GM18873 (cell line): ENCODE data around the gene PSMF1.

ENCODE experiments used
- ATAC-seq: cut with Tn5 transposase; IDR thresholded peaks from one replicate; pipeline ENCODE4 v1.9.1; 2021; ENCODE audit warnings: mild to moderate bottlenecking, moderate library complexity, moderate number of reproducible peaks; ENCODE audit not compliant: unreplicated experiment, low FRiP score

PSMF1 gene

DNA sequence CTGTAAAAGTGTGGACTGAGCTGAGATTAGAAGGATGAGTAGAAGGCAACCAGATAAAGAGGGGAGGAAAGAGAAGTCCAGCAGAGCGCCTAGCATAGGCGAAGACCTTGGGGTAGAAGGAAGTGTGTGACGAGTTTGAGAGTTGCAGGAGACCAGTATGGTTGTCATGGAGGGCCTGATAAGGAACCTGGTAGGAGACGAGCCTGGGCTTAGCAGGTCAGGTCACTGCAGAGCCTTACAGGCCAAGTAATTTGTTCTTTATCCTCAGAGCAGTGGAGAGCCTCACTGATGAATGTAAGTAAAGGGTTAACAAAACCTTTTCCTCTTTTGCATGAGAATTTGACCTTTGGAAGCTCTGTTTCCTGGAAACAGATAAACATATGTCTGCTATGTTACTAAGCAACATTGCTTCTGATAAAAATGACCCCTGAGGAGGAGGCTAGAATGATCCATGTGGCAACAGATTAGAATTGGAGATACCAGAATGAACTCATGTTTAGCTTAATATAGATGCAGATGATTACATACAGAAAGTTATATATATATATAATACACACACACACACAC is 69.3 kb downstream of the PSMF1 start:
- no peak for ATAC-seq

DNA sequence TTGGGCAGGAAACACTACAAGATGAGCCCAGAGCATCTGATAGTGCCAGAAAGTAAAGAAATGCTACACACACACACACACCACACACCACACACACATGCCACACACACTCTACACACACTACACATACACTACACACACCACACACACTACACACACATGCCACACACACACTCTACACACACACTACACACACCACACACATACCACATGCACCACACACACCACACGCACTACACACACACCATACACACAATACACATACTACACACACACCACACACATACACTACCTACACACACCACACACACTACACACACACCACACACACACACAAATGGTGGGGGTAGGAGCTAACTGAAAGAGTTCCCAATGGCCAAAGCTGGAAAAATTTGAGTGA is 69.9 kb downstream of the PSMF1 start:
- no peak for ATAC-seq

DNA sequence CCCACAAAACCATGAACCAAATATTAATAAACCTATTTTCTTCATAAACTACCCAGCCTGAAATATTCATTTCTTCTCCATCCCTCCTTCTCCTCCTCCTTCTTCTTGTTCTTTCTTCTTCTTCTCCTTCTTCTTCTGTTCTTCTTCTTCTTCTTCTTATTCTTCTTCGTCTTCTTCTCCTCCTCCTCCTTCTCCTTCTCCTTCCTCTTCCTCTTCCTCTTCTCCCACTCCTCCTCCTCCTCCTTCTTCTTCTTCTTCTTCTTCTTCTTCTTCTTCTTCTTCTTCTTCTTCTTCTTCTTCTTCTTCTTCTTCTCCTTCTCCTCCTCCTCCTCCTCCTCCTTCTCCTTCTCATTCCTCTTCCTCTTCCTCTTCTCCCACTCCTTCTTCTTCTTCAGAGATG is 71.4 kb downstream of the PSMF1 start:
- ATAC-seq = no peak

DNA sequence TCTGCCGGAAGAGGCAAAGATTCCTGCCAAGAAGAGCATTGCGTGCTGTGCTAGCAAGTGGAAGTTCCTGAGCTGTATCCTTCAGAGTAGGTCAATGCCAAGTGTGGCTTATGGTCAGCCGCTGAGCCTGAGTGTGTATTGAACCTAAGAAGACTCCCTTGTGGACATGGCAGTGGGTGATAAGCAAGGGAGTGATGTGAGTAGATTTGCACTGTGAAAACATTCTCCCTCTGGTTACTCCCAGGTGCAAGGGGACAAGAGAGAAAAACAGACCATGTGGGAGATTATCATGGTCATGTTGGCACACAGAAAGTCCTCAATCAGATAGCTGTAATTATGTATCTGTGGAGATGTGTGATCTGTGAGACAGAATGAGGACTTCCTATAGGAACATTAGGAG is 72.4 kb downstream of the PSMF1 start:
- ATAC-seq = no peak

DNA sequence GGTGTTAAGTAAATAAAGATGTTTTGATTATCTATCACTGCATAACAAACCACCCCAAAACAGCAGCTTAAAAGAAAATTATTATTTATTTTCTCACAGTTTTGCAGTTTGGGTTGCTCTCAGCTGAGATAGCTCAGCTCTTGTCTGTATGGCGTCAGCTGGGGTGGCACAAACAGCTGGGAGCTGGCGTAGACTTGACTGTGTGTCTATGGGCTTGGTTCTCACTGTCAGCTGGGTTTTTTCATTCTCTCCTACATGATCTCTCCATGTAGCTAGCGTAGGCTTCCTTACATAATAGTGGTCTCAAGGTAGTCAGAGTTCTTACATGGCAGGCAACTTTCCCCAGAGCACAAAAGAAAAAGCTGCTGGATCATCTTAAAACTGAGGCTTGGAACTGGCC is 72.9 kb downstream of the PSMF1 start:
- no peak for ATAC-seq

DNA sequence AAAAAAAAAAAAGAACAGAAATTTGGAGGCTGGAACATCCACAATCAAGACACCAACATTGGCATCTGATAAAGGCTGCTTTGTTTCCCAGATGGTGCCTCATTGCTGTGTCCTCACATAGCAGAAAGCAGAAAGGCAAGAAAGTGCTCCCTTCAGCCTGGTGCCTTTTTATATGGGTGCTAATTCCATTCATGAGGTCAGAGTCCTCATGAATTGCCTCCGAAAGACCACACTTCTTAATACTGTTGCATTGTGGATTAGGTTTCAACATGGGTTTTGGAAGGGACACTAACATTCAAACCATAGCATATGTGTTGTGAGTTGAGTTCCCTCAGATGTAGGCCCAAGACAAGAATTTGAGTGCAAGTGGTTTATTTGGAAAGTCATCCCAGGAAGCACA is 76.8 kb downstream of the PSMF1 start:
- ATAC-seq = no peak

DNA sequence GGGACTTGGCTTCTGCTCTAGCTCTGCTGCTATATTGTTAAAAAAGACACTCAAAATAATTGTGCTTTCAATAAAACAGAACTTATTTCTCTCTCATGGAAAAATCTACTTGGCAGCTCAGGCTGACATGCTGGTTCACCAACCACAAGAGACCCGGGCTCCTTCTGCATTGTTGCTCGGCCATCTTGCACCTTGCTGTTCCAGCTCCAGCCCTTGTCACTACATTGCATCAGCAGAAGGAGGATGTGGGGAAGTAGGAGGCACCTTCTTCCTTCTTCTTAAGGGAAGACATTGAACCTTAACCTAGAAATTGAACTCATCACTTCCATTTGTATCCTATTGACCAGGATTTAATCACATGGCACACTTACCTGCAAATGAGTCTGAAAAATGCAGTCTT is 78.2 kb downstream of the PSMF1 start:
- ATAC-seq = no peak

DNA sequence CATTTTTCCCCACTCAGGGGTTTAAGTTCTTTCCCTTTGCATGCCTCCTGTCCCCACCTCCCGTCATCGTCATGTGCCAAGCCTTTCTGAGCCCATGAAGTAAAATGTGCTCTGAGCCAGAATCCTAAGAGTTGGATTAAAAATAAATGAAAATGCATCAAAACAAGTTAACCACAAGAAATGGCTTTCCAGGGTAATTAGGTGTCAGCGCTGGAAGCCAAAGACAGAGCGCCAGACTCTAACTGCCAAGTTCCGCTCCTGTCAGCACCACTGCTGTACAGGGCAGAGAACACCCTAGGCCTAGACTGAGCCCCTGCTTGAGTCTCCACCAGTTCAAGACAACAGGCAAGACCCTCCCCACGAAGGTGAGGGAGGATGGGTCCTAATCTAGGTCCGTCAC is 79.4 kb downstream of the PSMF1 start:
- ATAC-seq = no peak

DNA sequence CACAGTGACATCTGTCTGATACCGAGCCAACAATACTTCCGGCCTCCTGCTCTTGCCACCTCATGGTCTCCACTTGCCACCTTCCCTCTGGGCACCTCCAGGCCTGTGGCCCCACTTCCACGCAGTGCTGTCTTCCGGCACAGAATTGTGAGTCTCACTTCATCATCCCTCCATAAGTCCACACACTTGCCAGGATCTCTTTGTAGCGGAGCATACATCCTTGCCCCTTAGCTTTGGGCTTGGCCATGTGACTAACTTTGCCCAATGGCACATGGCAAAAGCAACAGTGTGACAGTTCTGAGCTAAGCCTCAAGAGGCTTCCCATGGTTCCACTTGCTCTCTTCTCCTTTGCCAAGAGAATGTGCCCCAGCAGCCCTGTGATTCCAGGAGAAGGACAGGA is 80.3 kb downstream of the PSMF1 start:
- no peak for ATAC-seq

DNA sequence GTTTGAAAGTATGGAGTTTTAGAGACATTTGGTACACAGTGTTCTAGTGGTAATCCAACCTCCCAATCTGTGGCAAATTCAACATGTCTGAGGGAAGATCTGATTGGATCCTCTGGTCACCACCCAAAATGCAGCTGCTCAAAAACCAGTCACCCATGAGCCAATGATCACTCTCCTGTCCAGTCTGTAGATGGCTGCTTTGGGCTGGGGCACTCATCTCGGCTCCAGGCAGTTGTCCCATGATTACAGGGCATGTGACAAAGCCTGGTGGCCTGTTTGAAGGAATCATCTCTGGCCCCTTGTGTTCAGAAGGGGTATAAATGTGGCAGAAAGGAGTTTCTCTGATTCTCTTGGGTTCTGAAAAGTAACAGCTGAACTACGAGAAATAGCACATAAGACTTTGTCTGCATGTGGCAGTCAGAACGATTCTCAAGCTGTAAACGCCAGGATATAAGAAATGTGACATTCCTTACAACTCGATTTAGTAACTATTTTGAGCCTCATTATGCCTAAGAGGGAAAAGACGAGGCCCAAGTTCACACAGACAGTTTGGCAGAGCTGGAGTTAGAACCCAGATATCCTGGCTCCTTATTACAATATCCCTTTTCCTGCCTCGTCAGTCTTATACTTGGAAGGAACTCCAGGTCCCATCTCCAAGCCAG is 80.9 kb downstream of the PSMF1 start:
- ATAC-seq = no peak

DNA sequence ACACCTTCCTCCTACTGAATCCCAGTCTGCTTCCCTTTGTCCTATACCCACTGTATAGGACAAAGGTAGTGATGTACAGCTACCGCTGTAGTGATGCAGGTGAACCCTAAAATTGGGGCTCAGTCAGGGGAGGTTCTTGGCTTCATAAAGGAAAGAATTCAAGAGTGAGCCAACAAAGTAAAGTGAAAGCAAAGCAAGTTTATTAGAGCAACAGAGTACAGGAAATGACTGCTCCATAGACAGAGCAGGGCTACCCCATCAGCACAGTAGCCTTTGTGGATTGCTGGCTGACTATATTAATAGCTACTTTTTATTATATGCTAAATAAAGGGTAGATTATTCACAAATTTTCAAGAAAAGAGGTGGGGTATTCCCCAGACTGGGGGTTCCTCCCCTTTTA is 81.6 kb downstream of the PSMF1 start:
- no peak for ATAC-seq

DNA sequence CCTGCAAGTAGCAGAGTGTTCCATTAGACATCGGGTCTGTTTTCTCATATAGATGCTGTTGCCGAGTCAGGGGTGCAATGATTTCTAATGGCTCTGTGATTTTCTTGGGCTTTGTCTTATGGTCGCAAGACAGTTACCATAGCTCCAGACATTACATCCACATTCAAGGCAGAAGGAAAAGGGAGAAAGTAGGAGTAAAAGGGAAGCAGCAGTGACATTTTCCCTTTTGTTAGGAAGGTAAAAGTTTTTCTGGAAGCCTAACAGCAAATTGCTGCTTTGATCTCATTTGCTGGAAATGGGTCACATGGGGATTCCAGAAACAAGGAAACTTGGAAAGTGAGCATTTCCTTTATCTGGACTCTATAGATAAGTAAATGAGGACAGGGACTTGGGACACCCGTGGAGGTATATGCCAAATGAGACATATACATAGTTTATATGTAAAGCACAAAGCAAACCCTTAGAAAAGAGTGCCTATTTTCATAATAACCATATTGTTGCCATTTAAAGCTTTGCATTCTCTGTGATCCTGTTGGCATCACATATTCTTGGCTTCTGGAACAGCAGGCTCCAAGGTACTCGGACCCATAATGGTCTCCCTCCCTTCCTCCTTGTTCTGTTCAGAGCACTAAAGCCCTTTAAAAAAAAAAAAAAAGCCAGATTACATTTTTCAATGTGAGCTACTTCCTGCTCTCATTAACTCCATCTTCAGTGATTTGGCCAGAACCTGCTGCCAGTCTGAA is 84.5 kb downstream of the PSMF1 start, which contains the start of gene C20orf202:
C20orf202 (plus strand) TSS at position 693 of the 743 bp plus-strand sequence. CDS start 132 bp downstream, outside the sequence.
- no peak for ATAC-seq

DNA sequence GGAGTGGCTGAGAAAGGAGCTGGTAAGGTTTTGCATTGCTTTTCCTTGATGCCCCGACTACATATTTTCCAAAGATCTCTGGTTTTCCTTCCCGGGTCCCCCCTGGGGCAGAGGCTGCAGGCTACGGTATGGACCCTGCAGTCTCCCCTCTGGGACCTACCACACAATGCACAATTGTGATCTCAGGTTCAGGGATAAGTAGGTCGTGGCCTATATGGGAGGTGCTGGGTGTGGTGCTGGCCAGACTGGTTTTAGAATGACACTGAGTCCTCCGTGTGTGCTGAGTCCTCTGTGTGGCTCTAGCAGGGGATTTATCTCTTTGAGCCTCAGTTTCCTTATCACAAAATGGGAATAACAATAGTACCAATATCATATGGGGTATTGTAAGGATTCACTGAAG is 85.2 kb downstream of the PSMF1 start:
- ATAC-seq = no peak

DNA sequence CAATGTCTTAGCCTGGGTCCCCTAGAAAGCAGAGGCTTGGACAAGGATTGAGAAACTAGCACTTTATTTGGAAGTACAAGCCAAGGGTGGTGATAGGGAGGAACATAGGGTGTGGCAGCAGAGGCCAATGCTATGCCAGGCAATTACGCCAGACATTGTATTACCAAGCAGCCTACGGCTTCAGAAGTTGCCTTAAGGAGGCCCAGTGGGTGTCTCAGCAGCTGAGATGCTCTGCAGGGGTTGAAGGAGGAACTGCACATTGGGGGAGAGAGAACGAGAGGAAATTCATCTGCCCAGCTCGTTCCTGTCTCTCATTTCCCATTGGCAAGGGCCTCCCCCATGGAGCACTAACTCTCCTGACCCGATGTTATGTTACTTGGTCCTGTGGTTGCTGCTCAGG is 85.7 kb downstream of the PSMF1 start:
- ATAC-seq = no peak

DNA sequence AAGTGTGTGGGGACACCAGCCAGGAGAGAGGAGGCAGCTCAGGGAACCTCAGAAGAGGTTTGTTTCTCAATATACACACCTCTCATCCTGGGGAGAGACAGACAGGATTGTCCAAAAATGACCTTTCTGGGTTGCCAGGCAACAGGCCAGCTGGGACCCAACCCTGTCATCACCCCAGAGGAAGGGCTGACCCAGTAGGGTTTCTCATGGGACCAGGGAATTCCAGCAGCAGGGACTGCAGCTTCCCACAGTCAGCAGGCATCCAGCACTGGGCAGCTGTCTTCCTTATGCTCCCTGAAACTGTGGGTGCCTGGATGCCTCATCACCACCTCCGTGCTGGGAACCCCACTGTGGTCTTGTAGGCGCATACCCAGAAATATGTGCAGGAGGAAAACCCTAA is 86.2 kb downstream of the PSMF1 start:
- ATAC-seq = no peak

DNA sequence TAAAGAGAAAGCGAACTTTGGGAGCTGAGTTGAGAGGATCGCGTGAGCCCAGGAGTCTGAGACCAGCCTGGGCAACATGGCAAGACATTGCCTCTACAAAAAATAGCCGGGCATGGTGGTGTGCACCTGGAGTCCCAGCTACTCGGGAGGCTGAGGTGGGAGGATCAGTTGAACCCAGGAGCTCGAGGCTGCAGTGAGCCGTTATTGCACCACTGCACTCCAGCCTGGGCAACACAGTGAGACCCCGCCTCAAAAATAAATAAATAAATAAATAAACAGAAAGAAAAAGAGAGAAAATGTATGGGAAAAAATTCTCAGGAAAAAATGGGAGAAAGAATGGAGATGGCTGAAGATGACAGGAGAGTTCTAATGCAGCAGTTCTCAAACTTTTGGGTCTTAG is 87.4 kb downstream of the PSMF1 start:
- ATAC-seq = no peak

DNA sequence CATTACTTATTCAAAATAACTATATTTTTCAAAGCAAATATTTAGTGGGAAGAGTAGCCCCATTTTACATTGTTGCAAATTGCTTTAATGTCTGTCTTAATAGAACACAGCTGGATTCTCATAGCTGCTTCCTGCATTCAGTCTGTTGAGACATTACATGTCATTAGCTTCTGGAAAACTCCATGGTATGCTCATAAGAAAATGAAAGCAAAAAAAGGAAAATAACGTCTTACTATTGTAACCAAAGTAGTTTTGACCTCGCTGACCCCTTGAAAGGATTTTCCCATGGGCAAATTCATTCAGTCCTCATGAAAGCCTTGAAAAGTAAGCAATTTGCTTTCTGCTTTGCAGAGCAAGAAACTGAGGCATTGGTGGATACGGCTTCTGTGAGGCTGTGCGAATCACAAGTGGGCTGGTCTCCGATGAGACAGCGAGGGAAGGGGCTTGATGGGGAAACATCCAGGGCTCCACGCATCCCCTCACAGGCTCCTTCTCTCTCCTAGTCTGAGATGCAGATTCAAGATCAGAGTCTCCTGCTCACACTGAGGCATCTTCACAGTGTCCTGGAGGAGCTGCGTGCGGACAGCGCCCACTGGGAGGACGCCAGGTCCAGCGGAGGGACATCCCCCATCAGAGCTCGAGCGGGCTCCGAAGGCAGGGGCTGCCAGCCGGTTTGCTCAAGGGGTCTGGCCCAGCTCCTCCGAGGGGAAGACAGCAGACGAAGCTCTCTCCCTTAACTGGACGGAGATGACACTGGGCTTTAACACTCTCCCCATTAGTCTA is 88.2 kb downstream of the PSMF1 start:
- no peak for ATAC-seq

DNA sequence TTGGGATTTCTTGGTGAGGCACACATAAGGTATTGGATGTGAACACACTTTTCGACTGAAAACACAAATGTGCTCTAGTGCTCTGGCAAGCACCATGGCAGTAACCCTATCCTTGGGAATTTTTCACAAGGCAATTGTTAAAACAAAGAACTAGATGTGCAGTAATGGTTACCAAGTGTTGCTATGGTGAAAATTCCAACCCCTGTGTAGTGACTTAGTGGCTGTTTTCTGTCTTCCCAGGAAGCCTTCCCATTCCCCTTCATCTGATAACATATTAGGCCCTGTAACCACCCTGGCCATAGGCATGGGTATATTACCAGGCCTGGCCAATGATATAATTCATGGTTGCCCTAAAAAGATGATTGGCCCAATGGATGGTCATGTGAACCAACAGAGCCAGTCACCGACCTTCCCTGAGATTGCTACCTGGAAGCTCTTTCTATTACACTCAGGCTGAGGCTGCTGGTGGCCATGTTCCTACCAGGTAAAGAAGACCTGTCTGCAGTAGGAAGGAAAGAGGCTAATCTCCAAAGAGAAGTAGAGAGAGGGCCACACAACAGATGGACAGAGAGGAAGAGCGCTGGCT is 89.0 kb downstream of the PSMF1 start:
- no peak for ATAC-seq

DNA sequence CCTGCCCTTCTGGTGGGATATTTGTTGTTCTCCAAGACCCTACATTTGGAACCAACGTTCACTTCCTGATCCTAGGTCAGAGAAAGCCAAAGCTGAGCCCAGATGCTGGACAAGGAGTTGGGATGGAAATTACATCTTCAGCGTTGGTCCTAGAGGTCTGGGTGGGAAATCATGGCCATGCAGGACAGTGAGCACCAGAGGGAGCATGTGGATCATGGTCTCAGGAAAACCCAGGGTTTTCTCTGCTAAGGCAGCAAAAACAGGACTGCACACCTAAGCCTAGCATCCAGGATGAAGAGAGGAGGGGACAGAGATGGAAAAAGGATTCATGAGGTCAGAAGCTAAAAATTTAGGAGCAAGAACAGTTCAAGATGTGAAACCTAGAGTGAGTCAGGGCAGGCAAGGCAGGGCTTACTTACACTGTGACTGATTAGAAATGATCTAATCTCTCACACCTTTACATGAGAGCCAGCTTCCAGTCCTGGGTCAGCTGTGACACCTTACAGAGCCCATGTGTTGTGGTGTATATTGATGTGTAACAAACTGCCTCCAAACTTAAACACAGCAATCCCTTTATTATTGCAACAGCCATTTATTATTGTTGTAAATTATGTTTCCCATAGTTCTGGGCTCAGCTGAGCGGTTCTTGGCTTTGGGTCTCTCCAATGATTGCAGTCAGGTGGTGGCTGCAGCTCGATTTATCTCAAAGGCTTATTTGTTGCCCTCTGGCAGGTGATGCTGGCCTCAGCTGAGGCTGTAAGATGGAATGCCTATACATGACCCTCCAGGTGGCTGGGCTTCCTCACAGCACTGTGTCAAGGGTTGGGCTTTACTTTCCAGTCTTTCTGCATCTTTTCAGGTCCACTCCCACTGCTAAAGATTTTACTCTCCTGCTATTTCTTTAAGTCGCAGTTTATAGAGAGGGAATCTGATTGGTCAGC is 91.3 kb downstream of the PSMF1 start:
- no peak for ATAC-seq

DNA sequence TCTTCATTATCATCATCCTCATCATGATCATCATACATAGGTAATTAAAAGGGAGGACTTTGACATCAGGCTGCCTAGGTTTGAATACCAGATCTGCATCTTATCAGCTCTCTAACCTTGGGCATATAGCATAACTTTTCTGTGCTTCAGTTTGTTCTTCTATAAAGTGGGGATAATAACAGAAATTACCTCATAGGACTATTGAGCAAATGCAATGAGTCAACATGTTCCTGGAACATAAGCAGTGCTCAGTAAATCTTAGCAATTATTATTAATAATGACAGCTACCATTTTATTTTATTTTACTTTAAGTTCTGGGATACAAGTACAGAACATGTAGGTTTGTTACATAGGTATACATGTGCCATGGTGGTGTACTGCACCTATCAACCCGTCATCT is 92.1 kb downstream of the PSMF1 start:
- no peak for ATAC-seq
